CD1c-positive myeloid dendritic cell (primary cell): ENCODE results near the gene CXCL12.

Source experiments
- DNase-seq: peaks from one replicate; pipeline ENCODE4 v3.0.0-alpha.2; 2016; ENCODE audit errors: extremely low spot score

The CXCL12 gene

DNA sequence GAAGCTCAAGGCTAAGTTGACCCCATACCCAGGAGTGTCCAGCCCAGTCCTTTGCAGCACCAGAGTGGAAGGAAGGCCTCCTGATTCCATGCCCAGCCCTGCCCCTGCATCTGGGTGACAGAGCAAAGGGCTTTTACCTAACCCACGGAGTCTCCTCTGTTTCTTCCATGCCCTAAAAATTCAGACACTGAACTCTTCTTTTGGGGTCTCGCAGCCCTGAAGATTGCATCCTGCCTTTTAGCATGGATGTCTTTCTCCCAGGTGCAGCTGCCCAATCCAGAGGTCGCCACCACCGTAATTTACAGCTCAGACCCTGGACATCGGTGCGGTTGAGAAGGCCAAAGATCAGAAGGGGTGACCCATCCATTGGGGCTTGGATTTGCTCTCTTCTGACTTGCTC lies 50.8 kb downstream of the CXCL12 start:
- no peak for DNase-seq

DNA sequence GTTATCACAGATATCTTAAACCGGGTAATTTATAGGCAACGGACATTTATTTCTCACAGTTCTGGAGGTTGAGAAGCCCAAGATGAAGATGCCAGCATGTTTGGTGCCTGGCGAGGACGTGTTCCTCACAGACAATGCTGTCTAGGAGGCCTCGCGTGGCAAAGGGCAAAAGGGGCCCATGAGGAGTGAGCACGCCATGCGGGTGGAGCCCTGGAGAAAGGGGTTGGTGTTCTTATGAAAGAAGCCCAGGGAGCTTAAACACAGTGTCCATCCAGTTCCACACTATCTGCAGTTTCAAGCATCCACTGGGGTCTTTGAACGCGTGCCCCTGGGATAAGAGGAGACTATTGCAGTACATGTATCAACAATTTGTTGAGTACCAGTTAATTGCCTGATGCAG lies 51.4 kb downstream of the CXCL12 start:
- no peak for DNase-seq

DNA sequence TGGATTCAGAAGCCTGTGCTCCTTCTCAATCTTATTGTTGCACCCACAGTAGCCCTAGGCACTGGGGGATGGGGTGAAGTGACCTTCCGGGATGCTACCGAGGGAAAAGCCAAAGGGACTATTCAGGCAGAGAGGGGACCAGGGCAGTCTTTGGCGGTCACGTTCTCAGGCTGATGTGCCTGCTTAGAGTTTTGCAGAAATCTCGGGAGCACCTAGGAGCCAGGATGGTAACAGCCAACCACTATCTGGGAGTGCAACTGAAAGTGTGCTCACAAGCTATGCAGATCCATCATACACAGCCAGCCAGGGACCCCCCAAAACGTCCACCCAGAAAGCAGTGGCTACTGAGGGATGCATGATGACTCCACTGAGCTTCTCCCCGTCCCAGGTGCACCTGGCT lies 52.4 kb downstream of the CXCL12 start:
- no peak for DNase-seq

DNA sequence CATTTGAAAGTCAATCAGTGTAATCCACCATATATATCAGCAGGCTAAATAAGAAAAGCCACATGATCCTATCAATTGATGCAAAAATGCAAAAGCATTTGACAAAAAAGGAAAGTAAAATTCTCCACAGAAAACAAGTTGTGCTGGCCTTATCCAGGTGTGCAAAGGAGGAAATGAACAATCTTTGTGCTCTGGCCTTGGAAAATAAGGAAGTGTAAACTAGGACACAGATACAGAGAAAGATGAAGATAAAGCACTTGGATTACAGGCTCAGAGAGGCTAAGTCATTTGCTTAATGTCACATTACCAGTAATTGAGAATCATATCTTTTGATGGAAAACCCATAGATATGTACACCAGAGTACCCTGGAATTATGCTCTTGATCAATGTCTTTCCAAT lies 54.5 kb downstream of the CXCL12 start:
- no peak for DNase-seq

DNA sequence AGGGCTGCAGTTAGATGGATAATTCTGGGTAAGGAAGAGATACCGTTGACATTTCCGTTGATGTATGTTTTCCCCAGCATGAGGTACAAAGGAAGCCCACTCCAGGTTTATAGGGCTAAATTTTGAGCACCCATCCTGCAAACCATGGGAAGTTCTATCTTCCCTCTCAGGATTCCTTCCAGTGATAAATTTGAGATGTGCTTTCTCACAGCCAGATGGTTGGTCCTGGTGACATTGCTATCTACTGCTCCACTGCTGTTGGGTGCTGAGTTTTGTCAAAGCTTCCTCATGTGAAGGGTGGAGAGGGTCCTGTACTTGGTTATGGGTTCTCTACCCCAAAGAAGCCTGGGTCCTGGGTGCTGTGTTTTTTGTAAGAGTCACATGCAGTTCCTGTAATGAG lies 57.4 kb downstream of the CXCL12 start:
- DNase-seq: no peak
